Right renal pelvis (tissue), 4 donors: Measurements from ENCODE around the gene CAMSAP1. TPM values are rescaled to one million over a fixed set of nuclear protein-coding genes. Genes with fewer than 3 reads are reported as not detected.
"Not testable (repeated sequence)": the region's sequence is repeated elsewhere in the genome, so short reads cannot be mapped to it uniquely, and the experiment has no call there.

Experiments used
- DNase-seq, 4 donors: peaks; one replicate each; pipeline ENCODE4 v3.0.0-alpha.2; 2013; ENCODE audit warnings: low read depth in 4 of 4, low spot score in 3 of 4, missing footprints in 1 of 4
- polyA plus RNA-seq, 4 donors: library from polyadenylated mRNA; unstranded; fragments of 120-200 nt; gene quantifications; one replicate each; pipeline ENCODE4 v1.2.1, GENCODE V29; 2013; ENCODE audit not compliant: insufficient read length in 4 of 4

The CAMSAP1 gene
- polyA plus RNA-seq, 4 donors: 23.7 to 24.9 (median 24.2) TPM

DNA sequence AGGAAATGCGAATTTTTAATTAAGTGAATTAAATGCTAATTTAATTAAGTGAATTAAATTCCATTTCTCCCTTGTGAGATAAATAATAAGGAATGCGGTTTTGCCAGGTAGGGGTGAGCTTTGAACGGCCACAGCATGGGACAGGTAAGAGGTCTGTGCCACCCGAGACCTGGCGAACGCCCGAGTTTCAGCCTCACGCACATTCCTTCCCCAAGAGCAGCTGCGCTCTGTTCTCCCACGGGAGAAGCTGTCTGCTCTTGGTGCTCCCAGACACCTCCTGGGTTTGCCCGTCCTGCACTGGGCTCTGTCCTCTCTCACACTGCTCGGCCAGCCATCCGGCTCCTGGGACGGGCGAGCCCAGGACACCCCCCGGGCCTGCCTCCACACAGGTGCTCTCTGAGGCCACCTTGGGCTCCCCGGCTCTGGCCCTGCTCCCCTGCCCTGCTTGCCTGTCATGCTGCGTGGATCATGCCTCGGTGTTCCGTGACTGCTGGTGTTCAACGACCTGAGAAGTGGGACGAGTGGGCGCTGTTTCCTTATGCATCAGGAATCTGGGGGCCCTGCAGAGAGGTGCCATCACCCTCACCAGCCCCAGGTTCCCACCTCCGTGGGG lies 13.7 kb upstream of the CAMSAP1 start:
- DNase-seq: no peak

DNA sequence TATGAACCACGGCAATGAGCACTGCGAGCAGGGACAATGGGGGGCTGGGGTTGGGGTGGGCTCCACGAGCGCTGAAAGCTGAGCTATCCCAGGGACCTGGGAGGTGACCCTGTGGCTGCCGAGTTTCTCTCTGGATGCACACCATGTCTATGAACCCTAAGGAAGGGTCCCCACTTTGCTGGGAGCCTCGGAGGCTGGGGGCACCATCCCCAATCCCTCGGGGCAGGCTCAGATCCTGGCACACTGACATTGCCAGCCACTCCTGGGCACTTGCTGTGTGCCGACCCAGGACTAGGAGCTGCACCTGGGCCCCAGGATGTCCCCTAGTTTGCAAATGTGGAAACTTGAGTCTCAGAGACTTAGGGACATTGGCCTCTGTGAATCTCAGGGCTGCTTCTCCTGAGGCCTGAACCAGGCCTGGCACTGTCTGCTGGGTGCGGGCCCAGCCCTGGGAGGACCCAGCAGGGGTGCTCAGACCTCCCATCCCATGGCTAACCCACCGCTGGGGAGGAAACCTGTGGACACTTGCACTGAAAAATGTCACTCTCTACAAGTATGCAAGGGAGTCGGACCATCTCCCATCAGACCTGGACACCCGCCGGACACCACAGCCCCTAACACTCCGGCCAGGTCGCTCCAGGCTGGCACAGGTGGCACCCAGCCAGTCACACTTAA lies 13.0 kb upstream of the CAMSAP1 start:
- no peak for DNase-seq

DNA sequence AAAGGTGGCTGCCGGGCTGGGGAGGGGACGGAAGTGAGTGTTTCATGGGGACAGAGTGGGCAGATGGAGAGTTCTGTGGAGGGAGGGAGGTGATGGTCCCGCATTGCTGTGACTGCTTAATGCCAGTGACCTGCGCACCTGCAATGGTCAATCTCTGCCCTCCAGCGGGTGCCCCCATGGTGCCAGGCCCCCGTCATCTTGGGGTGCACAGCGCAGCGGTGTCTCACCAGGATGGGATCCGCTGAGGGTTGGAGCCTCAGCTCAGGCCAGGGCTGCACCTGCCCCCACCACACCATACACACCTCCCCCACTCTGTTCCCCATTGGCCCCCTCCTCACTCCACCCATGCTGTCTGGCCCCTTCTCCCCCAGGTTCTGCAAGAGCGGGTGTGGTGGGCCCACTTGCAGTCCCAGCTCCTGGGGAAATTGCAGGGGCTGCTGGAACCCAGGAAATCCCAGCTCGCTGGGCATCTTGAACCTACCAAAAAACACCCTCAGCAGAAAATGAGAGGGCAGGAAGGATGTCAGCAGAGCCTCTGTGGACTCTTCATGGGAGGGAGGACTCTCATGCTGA lies 12.1 kb upstream of the CAMSAP1 start:
- no peak for DNase-seq

DNA sequence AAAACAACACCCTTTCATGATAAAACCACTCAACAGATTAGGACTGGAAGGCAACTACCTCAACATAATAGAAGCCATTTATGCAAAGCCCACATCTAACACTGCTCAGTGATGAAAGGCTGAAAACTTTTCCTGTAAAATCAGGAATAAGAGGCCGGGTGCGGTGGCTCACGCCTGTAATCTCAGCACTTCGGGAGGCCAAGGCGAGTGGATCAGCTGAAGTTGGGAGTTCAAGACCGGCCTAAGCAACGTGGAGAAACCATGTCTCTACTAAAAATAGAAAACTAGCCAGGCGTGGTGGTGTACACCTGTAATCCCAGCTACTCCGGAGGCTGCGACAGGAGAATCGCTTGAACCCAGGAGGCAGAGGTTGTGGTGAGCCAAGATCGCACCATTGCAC lies 8.9 kb upstream of the CAMSAP1 start:
- not testable (repeated sequence) for DNase-seq

DNA sequence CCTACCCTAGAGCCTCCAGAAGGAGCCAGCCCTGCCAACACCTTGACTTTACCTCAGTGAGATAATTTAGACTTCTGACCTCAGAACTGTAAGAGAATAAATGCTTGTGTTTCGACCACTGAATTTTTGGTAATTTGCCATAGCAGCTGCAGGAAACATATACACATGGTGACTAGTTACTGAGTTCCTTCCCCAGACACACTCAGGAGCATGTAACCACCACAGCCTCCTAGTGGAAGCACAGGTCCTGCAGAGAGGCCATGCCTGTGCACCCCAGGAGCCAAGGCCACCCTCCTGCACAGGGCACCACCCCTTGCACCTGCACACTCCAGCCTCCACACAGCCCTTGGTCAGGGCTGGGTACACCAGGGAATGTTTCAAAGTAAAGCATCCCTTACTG lies 7.6 kb upstream of the CAMSAP1 start:
- DNase-seq: no peak

DNA sequence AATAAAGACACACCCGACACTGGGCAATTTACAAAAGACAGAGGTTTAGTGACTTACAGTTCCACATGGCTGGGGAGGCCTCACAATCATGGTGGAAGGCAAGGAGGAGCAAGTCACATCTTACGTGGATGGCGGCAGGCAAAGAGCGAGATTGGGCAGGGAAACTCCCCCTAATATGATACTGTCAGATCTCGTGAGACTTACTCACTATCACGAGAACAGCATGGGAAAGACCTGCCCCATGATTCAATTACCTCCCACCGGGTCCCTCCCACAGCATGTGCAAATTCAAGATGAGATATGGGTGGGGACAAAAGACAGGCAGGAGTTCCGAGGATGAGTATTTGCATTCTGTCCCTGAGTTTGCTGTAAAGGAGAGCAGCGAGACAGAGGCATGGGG lies 3.9 kb upstream of the CAMSAP1 start:
- DNase-seq: not testable (repeated sequence)

DNA sequence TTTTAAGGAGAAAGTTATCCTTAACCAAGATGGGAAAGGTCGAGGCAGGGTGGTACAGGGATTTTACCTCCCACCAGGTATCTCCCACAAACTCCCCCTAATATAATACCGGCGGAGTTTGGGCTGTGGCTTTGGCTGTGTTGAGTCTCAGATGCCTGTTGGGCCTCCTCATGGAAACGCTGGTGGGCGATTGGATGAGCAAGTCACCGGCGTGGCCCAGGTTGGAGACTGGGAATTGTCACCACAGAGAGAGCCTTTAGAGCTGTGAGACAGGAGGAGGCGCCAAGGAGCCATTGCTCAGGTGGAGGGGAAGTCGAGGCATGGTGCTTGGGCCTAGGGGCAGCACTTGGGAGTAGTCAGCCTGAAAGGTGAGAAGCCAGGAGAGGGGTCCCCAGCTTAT lies 3.4 kb upstream of the CAMSAP1 start:
- DNase-seq: no peak

DNA sequence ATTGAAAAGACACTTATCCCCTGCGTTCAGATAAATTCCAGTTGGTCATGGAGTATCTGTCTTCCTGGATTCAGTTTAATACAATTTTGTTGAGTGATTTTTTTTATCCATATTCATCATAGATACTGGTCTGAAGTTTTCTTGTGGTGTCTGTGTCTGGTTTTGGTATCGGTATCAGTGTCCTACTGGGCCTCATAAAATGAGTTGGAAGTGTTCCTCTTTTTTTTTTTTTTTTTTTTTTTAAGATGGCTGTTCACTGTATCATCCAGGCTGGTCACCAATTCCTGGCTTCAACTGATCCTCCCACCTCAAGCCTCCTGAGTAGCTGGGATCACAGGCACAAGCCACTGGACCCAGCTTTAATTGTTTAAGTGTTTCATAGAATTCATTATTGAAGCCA lies 2.9 kb upstream of the CAMSAP1 start:
- no peak for DNase-seq

DNA sequence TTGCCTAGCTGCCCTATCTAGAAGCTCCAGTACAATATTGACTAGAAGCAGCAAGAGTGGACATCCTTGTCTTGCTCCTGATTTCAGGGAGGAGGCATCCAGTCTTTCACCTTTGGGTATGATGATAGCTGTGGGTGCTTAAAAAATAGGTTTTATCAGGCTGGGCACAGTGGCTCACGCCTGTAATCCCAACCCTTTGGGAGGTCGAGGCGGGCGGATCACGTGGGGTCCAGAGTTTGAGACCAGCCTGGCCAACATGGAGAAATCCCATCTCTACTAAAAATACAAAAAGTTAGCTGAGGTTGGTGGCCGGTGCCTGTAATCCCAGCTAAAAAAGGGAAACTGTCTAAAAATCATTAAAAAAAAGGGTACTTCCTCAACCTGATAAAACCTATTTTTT lies 2.0 kb upstream of the CAMSAP1 start:
- no peak for DNase-seq

DNA sequence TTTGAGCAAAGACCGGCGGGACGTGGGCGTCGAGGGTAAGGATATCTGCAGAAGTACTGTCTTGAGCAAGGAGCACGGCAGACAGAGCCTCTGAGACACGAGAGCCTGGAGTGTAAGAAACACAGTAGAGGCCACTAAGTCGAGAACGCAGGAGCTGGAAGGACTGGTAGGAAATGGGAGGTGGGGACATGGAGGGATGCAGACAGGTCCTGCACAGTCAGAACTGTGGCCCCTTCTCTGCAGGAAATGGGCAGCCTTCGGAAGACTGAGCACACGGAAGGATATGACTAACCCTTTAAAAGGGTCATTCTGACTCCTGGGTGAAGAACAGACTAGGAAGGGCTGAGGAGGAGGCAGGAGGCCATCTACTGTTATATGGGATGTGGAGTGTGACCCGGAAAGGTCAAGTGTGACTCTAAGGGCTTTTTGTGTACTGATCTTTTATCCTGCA lies 1.4 kb upstream of the CAMSAP1 start:
- no peak for DNase-seq

DNA sequence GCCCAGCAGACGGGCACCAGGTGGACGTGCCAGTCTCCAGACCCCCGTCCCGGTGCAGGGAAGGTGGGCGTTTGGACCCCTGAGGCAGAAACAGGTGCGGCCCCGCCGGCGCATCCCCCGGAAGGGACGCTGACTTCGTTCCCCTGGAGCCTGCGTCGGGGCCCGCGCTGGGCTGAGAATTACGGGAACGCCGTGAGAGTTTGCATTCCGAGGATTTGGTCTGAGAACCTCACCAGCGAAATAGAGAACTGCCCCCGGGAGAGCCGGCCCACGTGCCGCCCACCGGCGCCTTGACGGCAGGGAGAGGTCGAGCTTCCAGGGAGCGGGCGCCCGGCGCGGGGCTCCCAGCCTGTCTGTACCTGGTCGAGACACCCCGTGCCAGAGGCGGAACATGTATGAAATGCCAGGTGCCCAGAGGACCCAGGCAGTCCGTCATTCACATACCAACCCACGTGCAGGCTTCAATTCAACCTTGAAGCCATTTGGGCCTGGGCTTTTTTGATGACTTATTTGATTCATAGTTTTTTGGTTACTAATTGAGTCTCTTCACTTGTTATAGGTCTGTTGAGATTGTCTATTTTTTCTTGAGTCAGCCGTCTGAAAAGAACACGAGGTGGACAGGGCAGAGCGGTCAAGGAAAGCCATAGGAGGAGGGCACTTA lies 877 bp upstream of the CAMSAP1 start:
- DNase-seq: no peak

DNA sequence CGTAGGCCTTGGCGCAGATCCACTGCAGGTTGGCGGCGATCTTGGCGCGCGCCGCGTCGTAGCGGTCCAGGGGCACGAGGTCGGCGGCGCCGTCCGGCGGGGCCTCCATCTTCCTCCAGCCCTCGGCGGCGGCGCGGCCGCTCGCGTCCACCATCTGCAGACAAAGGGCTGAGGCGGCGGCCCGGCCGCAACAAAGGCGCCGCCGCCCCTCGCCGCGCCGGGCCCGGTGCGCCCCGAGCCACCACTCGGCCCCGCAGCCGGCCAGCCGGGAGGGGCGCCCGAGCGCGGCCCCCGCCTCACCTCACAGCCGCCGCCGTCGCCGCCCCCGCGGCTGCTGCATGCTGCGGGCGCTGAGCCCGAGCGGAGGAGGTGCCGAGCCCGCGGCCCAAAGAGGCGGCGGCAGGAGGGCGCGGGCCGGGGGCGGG lies 328 bp downstream of the CAMSAP1 start:
- DNase-seq: no peak

DNA sequence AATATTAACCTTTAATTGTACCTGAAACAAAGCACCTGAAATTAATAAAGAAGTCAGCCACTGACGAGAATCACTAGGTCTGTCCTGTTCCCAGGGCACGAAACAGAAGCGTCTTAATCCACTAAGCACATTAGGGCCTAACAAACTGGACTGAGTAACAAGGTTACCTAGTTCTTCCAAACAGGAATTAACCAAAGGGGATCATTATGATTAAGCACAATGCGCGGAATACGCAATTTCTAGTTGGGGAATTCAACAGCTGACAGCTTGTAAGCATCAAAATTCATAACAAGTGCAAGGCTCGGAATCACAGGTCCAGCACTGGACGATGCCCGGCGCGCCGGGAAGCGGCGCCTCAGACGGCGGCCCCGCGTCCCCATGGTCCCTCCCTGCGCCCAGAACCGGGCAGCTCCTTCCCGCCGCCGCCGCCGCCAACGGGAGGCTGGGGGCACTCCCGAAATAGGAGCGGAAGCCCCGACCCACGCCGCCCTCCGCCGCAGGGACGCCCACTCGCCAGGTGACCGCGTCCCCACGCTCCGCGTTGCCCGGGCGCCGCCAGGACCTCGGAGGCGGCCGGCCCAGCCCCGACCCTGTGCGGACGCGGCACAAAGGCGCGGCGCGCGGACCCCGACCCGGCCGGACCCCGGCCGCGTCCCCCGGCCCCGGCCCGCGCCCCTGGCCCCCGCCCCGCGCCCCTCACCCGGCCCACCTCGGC lies 898 bp downstream of the CAMSAP1 start:
- no peak for DNase-seq

DNA sequence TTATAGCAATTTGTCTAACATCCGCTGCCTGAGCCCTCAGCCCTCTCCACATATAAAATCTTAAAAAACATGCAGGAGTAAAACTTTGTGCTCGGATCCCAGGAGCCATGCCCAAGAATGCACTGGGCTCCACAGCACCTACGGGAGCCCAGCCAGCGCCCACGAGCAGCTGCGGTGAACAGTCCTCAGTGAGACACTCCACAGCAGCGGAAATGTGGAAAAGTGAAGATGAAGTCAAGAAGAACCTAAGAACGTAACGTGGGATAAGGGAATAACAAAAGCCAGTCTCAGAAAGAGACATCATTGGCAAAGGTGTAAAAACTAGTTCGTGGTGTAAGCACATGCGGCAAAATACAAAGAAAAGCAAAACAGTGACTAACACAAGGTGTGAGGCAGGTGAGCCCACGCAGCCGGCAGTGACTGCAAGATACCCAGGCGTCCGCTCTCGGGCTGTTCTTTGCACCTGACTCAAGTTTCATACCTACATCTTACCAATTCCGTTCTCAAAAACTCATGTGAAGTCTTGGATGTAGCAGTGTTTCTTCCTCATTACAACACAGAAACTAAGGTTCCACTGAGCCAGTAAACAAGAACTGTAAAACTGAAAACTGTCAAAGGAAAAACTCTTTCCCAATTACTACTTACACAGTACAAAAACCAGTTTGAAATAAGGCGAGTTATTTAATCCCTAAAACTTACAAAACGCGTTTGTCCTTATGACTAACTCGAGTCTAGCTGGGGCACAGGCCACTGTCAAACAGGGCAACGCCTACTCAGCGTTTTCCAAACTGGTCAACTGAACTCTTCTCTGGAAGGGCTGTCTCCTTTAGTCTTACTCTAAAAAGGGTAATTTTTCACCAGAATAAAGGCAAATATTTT lies 1.7 kb downstream of the CAMSAP1 start:
- DNase-seq: no peak

DNA sequence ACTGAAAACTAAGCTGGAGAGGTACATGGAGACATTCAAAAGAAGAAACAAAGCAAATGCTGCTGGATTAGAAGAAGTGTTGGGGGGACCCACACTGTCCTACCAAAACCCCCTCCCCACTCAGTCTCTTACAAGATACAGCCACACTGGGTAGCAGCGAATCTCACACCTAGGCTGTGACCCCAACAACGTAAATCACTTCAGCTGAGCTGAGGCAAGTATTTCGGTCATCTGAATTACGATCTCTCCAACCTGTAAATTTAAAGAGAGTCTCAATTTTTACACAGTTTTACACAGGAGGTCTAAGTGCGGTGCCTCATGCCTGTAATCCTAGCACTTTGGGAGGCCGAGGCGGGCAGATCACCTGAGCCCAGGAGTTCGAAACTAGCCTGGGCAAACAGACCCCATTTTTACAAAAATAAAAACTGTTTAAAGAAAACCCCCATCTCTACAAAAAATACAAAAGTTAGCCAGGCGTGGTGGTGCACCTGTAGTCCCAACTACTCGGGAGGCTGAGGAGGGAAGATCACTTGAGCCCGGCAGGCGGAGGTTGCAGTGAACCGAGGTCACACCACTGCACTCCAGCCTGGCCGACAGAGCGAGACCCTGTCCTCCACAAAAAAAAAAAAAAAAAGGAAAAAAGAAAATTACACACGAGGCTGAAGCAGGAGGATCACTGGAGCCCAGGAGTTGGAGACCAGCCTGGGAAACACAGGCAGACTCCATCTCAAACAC lies 3.4 kb downstream of the CAMSAP1 start:
- DNase-seq: no peak

DNA sequence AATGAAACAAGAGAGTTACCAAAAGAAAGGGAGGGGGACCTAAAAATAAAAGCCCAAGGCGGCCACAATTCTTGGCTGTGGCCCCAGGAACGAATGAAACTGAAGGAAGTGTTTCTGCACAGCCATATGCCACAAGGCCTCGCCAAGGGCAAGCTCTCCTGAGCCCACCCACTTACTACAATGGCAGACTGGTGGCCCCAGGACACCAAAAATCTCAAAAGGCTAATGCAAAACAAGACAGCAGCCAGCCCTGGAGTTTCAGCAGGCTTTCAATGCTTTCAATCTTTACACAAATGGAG lies 4.0 kb downstream of the CAMSAP1 start:
- DNase-seq: no peak

DNA sequence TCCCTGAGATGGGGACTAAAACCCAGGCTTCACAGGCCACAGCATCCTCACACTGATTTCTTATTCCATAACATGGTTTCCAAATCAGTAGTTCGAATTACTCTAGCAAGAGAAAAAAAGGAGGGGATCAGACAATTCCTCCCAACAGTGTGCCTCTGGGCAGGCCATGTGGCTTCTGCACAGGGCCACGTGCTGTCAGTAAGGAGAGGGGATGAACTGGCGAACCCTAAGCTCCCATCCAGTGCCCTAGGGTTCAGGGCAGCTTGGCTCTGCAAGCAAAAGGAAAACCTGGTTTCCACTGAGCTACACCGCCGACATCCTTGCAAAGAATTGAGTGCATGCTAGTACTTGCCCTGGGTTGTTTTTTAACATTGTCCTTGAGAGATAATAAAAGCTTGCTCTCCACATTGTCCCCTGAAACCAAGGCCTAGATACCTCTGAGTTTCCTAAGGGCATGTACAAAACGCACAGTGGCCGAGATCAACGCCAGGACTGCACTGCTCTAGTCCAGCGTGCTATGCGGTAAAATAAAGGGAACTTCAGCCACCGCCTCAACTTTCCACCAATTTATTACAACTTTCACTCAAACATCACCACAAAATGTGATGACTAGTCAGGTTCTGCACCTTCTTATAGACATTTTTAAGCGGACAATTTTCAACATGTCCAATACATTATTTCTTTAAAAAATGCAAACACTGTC lies 4.5 kb downstream of the CAMSAP1 start:
- no peak for DNase-seq

DNA sequence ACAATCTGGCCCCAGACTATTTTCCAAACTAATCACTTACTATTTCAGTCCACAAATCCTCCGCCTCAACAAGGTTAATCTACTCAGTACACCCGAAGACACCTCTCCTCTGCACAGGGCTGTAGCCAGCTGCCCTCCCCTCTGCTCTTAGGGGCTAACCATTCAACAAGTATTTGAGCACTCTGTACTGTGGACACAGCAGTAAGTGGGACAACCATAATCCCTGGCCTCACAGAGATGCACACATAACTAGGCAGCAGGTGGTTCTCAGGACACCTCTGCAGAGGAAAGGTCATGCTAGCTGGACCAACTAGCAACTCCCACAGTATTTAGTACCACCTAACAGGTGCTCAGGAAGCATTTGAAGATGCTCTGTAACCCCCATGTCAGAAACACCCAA lies 5.5 kb downstream of the CAMSAP1 start:
- no peak for DNase-seq
